ENCODE measurements around the gene CD6.

- TF ChIP-seq POLR2A (IDR thresholded peaks at IDR 0.05; ENCODE audit: low read depth, low read length) (no peak), POLR2AphosphoS5 (IDR thresholded peaks at IDR 0.05; ENCODE audit: low read depth, low read length) (no peak)
Observed at GRCh38 chr11:60948250-60948649, 23.2 kb upstream of the CD6 start.
